ENCODE measurements around the gene ADD2. TPM values are rescaled to one million over a fixed set of nuclear protein-coding genes. Genes with fewer than 3 reads are reported as not detected.

Gene ADD2
- total RNA-seq, 1 donor from 2014 or later: 10.2 TPM

- intact Hi-C loops (cut with DNase I): no loop called here
- Histone ChIP-seq H3K4me3 (no peak overlapping the region), H3K27ac (no peak overlapping the region), H3K9me3 (no peaks in the 10 kb centered on the region), H3K27me3 (no peaks in the 10 kb centered on the region), H3K36me3 (no peaks in the 10 kb centered on the region), H3K4me1 (no peaks in the 10 kb centered on the region)
- no peak for DNase-seq (ENCODE audit: low spot score in 2 of 2)
- TF ChIP-seq CTCF (IDR thresholded peaks at IDR 0.05): no peak
Observed at GRCh38 chr2:70718241-70718640, 49.8 kb downstream of the ADD2 start.

DNA sequence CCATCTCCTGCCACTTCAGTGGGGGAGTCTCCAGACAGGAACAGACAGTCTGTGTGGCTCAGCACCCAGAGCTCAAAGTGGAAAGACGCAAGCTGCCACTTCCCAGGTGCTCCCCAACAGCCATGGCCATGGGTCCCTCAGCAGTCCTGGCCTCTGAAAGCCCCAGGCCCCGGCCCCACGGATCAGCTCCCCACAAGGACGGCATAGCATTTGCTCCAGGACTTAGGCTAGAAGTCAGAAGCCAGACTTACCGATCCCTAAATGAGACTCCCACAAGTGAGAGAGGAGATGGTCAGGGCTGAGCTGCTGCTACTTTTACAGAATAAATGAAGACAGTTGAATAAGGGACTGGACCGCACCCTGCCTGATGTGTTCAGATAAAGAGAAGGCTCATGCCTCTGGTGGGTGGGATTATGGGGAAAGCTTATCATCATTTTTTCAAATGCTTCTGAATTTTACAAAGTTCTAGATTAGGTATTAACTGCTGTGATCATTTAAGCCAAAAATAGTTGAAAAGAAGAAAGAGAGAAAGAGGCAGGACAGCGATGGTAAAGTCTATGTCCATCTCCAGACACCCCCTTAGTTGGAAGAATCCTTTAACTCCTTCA, 50.5 kb downstream of the ADD2 start:
- Histone ChIP-seq H3K27me3 (no peaks in the 10 kb centered on the region), H3K27ac (no peak overlapping the region), H3K4me1 (no peaks in the 10 kb centered on the region), H3K36me3 (no peaks in the 10 kb centered on the region), H3K9me3 (no peaks in the 10 kb centered on the region), H3K4me3 (no peak overlapping the region)
- peak in 1 of 2 donors; percentile 52 for DNase-seq (ENCODE audit: low spot score in 2 of 2)
- no peak for TF ChIP-seq CTCF (IDR thresholded peaks at IDR 0.05)
- intact Hi-C loops (cut with DNase I): no loop called here

GRCh38 chr2:70716951-70717350, 51.0 kb downstream of the ADD2 start:
- intact Hi-C loops (cut with DNase I): no loop called here
- Histone ChIP-seq H3K27ac (no peak overlapping the region), H3K9me3 (no peaks in the 10 kb centered on the region), H3K27me3 (no peaks in the 10 kb centered on the region), H3K36me3 (no peaks in the 10 kb centered on the region), H3K4me3 (no peak overlapping the region), H3K4me1 (no peaks in the 10 kb centered on the region)
- DNase-seq (ENCODE audit: low spot score in 2 of 2): peak in 1 of 2 donors; percentile 13
- TF ChIP-seq CTCF (IDR thresholded peaks at IDR 0.05): no peak

- Histone ChIP-seq H3K4me1 (no peaks in the 10 kb centered on the region), H3K4me3 (no peak overlapping the region), H3K27ac (no peak overlapping the region), H3K36me3 (no peaks in the 10 kb centered on the region), H3K27me3 (no peaks in the 10 kb centered on the region), H3K9me3 (no peaks in the 10 kb centered on the region)
- peak in 1 of 2 donors; percentile 41 for DNase-seq (ENCODE audit: low spot score in 2 of 2)
- intact Hi-C loops (cut with DNase I): no loop called here
- TF ChIP-seq CTCF (IDR thresholded peaks at IDR 0.05): no peak
Observed at GRCh38 chr2:70716131-70716743, 51.8 kb downstream of the ADD2 start.

DNA sequence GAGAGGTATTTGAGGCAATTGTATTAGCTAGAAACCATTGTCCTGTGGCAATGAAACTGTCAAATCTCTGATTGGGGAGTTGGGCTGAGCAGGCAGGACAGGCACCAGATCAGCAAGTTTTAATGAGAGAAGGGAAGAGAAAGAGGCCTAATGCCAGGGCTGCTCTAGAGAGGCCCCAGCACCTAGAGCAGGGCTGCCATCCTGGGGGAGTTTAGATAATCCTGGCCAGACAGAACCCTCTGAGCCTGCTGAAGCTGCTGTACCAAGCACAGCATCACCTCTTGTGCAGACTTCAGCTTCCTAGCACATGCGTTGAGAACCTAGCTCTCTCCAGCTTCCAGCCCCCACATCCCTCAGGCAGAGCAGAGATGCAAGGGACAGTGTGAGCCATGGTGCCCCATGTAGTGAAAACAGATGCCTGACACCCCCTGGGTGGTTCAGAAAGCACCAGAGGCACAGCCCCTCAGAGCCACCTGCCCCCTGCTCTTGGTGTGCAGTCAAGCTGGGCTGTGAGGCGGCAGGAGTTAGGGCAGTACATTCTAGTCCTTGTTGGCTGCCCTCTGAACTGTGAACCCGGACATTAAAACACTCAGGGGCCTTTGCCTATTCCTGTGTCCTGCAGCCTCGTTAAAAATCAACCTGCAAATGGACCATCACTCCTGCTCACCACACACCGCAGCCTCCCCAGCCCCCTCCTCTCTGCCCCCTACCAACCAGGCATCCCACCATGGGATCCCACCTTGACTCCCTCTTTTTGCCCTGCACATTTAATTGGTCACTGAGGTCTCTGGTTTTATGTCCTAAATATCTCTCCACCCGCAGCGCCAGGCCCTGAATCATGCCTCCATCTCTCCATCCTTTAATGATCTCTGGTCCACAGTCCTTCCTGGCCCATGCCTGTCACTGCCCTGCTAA, 52.7 kb downstream of the ADD2 start:
- Histone ChIP-seq H3K4me3 (no peak overlapping the region), H3K27me3 (no peaks in the 10 kb centered on the region), H3K4me1 (no peaks in the 10 kb centered on the region), H3K27ac (no peak overlapping the region), H3K36me3 (no peaks in the 10 kb centered on the region), H3K9me3 (no peaks in the 10 kb centered on the region)
- TF ChIP-seq CTCF (IDR thresholded peaks at IDR 0.05): no peak
- peak in 1 of 2 donors; percentile 30 for DNase-seq (ENCODE audit: low spot score in 2 of 2)
- intact Hi-C loops (cut with DNase I): no loop called here
